ENCODE results near the gene GALT.

GALT gene

GRCh38 chr9:34656992-34657391, 10.5 kb downstream of the GALT start:
- no peaks in the 10 kb centered on the region for H3K36me3 ChIP-seq (replicated peaks)
- in situ Hi-C loops (cut with HindIII; ENCODE audit: low pct_ligation_motif_present, low sequenced_read_pairs): no loop called here
- no peak for DNase-seq
- H3K27ac ChIP-seq: no peak overlapping the region
- H3K27me3 ChIP-seq (replicated peaks): no peaks in the 10 kb centered on the region
- TF ChIP-seq CTCF (IDR thresholded peaks at IDR 0.05; ENCODE audit: low read depth, low read length, missing control alignments): no peak
- H3K4me3 ChIP-seq (ENCODE audit: low read depth, low read length): no peak overlapping the region

GRCh38 chr9:34658461-34658860, 12.0 kb downstream of the GALT start:
- TF ChIP-seq CTCF (IDR thresholded peaks at IDR 0.05; ENCODE audit: low read depth, low read length, missing control alignments): no peak

GRCh38 chr9:34659592-34660253, 13.2 kb downstream of the GALT start:
- TF ChIP-seq CTCF (IDR thresholded peaks at IDR 0.05; ENCODE audit: low read depth, low read length, missing control alignments): no peak
- no peak for DNase-seq
- Histone ChIP-seq H3K36me3 (replicated peaks) (no peaks in the 10 kb centered on the region), H3K27ac (no peak overlapping the region), H3K27me3 (replicated peaks) (no peaks in the 10 kb centered on the region), H3K4me3 (ENCODE audit: low read depth, low read length) (no peak overlapping the region)
- in situ Hi-C loops (cut with HindIII; ENCODE audit: low pct_ligation_motif_present, low sequenced_read_pairs): no loop called here

More at GRCh38 chr9:34658461-34658860, 12.0 kb downstream of the GALT start:
- Histone ChIP-seq H3K27ac (no peak overlapping the region), H3K27me3 (replicated peaks) (no peaks in the 10 kb centered on the region), H3K36me3 (replicated peaks) (no peaks in the 10 kb centered on the region), H3K4me3 (ENCODE audit: low read depth, low read length) (no peak overlapping the region)
- in situ Hi-C loops (cut with HindIII; ENCODE audit: low pct_ligation_motif_present, low sequenced_read_pairs): no loop called here
- no peak for DNase-seq

- no peak for DNase-seq
- Histone ChIP-seq H3K4me3 (ENCODE audit: low read depth, low read length) (no peak within 1 kb of the TSS), H3K36me3 (replicated peaks) (no peaks in the 10 kb centered on the region), H3K27ac (no peak within 1 kb of the TSS), H3K27me3 (replicated peaks) (no peaks in the 10 kb centered on the region)
- in situ Hi-C loops (cut with HindIII; ENCODE audit: low pct_ligation_motif_present, low sequenced_read_pairs): no loop called here
- no peak for TF ChIP-seq CTCF (IDR thresholded peaks at IDR 0.05; ENCODE audit: low read depth, low read length, missing control alignments)
These were observed 16.2 kb downstream of the GALT start, which contains the start of gene CCL27 for GRCh38 chr9:34662526-34663302. CCL27 (minus strand) TSS chr9:34662657; CDS start chr9:34662633, 24 bp downstream.

GRCh38 chr9:34663303-34663605, 16.8 kb downstream of the GALT start:
- H3K4me3 ChIP-seq (ENCODE audit: low read depth, low read length): no peak overlapping the region
- in situ Hi-C loops (cut with HindIII; ENCODE audit: low pct_ligation_motif_present, low sequenced_read_pairs): no loop called here
- H3K36me3 ChIP-seq (replicated peaks): no peaks in the 10 kb centered on the region
- H3K27ac ChIP-seq: no peak overlapping the region
- no peak for DNase-seq
- no peaks in the 10 kb centered on the region for H3K27me3 ChIP-seq (replicated peaks)
- TF ChIP-seq CTCF (IDR thresholded peaks at IDR 0.05; ENCODE audit: low read depth, low read length, missing control alignments): no peak

Measured in brain microvascular endothelial cell (primary cell).